Thyroid gland (tissue), 4 donors: ENCODE data around the gene CMTR1. TPM values are rescaled to one million over a fixed set of nuclear protein-coding genes. Genes with fewer than 3 reads are reported as not detected.
A peak's percentile ranks its signal among the peaks of the same experiment; 100 is the strongest.

Source experiments
- DNase-seq, 2 donors: peaks; one replicate each; pipeline ENCODE4 v3.0.0-alpha.2; 2019
- H3K27ac ChIP-seq, 3 donors: fragments of 200-600 bp; sonication (generic); 1 replicate in 2 of 3; 2 replicates in 1 of 3; pipeline ENCODE4 v1.5.1; 2016 to 2019; ENCODE audit warnings: mild to moderate bottlenecking in 1 of 3, moderate library complexity in 1 of 3
- H3K27me3 ChIP-seq: fragments of 200-600 bp; sonication (generic); one replicate; pipeline ENCODE4 v1.5.1; 2019
- H3K36me3 ChIP-seq, 2 donors: fragments of 200-600 bp; sonication (generic); one replicate each; pipeline ENCODE4 v1.5.1; 2016 to 2019
- H3K4me1 ChIP-seq, 2 donors: fragments of 200-600 bp; sonication (generic); one replicate each; pipeline ENCODE4 v1.5.1; 2017 to 2019
- H3K4me3 ChIP-seq, 3 donors: fragments of 200-600 bp; sonication (generic); replicated peaks in 1 of 3; 1 replicate in 2 of 3; 2 replicates in 1 of 3; pipeline ENCODE4 v1.5.1; 2016; ENCODE audit warnings: mild to moderate bottlenecking in 1 of 3
- H3K9me3 ChIP-seq: fragments of 200-600 bp; sonication (generic); one replicate; pipeline ENCODE4 v1.5.1; 2017
- CTCF ChIP-seq, 6 experiments: fragments of 200-600 bp in 3 of 6; fragments of 450-650 bp in 3 of 6; sonication (generic) in 3 of 6; IDR thresholded peaks; one replicate each; pipeline ENCODE4 v1.5.1; 2016 to 2019; ENCODE audit warnings: antibody characterized with exemption in 6 of 6, mild to moderate bottlenecking in 2 of 6, inconsistent platforms in 1 of 6, moderate library complexity in 1 of 6
- POLR2A ChIP-seq, 2 donors: fragments of 450-650 bp; IDR thresholded peaks; one replicate each; pipeline ENCODE4 v1.6.1; 2017; ENCODE audit warnings: antibody characterized with exemption in 2 of 2, mild to moderate bottlenecking in 2 of 2, moderate library complexity in 1 of 2
- WGBS, 2 donors: methylation state at CpG; one replicate each; pipeline ENCODE4 v1.1.5; 2017; 5-methylcytosine and 5-hydroxymethylcytosine counted together
- intact Hi-C: fragments of 100-400 bp; cut with DNase I; formaldehyde crosslinking; loops from one replicate; pipeline ENCODE4 v1.15.1; 2023
- total RNA-seq, 4 donors: library from RNA; depleted of rRNA; stranded (reverse); fragments of >200 nt; gene quantifications; one replicate each; pipeline ENCODE4 v1.2.3, GENCODE V29; 2016

Gene CMTR1
- total RNA-seq: 10 to 100 TPM; 29.3 to 41.5 (median 33.1) TPM

GRCh38 chr6:37432916-37433656 lies at the start of gene CMTR1:
CMTR1 (plus strand) TSS chr6:37433221; CDS start chr6:37435630, 2,409 bp downstream.
- WGBS, 2 donors: 0 to 1% methylated on average over 23 to 30 of the region's 61 CpGs
- Histone ChIP-seq H3K4me3 (peak within 1 kb of the TSS; percentile 10 to 93 (median 41)), H3K36me3 (peaks cover 5 to 15% of the 10 kb centered on the region in 2 donors), H3K4me1 (peaks cover 4 to 15% of the 10 kb centered on the region in 2 donors), H3K27me3 (no peaks in the 10 kb centered on the region), H3K27ac (peak within 1 kb of the TSS; percentile 78 to 85 (median 80)), H3K9me3 (no peaks in the 10 kb centered on the region)
- TF ChIP-seq CTCF (IDR thresholded peaks at IDR 0.05): peak in 1 of 6 experiments; percentile 36
- peak in 1 of 2 donors; percentile 67 for TF ChIP-seq POLR2A (IDR thresholded peaks at IDR 0.05)
- peak; percentile 93 to 95 for DNase-seq
- intact Hi-C loops: no loop called here

- intact Hi-C loops: no loop called here
- no peak for DNase-seq
- H3K36me3 ChIP-seq: peaks cover 7 to 11% of the 10 kb centered on the region in 2 donors
- H3K27ac ChIP-seq: no peak overlapping the region
- no peak overlapping the region for H3K4me3 ChIP-seq
- H3K9me3 ChIP-seq: no peaks in the 10 kb centered on the region
- no peak for TF ChIP-seq CTCF (IDR thresholded peaks at IDR 0.05)
- H3K27me3 ChIP-seq: no peaks in the 10 kb centered on the region
- no peaks in the 10 kb centered on the region for H3K4me1 ChIP-seq
These were observed 44.4 kb upstream of the CMTR1 start for GRCh38 chr6:37388578-37388977.

GRCh38 chr6:37389857-37390256 lies 43.2 kb upstream of the CMTR1 start:
- H3K36me3 ChIP-seq: peaks cover 7 to 11% of the 10 kb centered on the region in 2 donors
- H3K27ac ChIP-seq: no peak overlapping the region
- TF ChIP-seq POLR2A (IDR thresholded peaks at IDR 0.05): no peak
- no peak for TF ChIP-seq CTCF (IDR thresholded peaks at IDR 0.05)
- no peak for DNase-seq
- intact Hi-C loops: no loop called here
- H3K27me3 ChIP-seq: no peaks in the 10 kb centered on the region
- H3K9me3 ChIP-seq: no peaks in the 10 kb centered on the region
- 100% methylated on average over 3 of the region's 3 CpGs for WGBS, 2 donors
- H3K4me1 ChIP-seq: no peaks in the 10 kb centered on the region
- H3K4me3 ChIP-seq: no peak overlapping the region

GRCh38 chr6:37391120-37391519 lies 41.9 kb upstream of the CMTR1 start:
- Histone ChIP-seq H3K9me3 (no peaks in the 10 kb centered on the region), H3K27ac (no peak overlapping the region), H3K27me3 (no peaks in the 10 kb centered on the region), H3K4me1 (no peaks in the 10 kb centered on the region), H3K4me3 (no peak overlapping the region), H3K36me3 (peaks cover 7 to 11% of the 10 kb centered on the region in 2 donors)
- WGBS, 2 donors: 65 to 72% methylated on average over 2 of the region's 2 CpGs
- no peak for DNase-seq
- intact Hi-C loops: no loop called here
- TF ChIP-seq POLR2A (IDR thresholded peaks at IDR 0.05) (no peak), CTCF (IDR thresholded peaks at IDR 0.05) (no peak)

- Histone ChIP-seq H3K36me3 (peaks cover 7 to 11% of the 10 kb centered on the region in 2 donors), H3K9me3 (no peaks in the 10 kb centered on the region), H3K27me3 (no peaks in the 10 kb centered on the region), H3K4me3 (no peak overlapping the region), H3K27ac (no peak overlapping the region), H3K4me1 (no peaks in the 10 kb centered on the region)
- WGBS, 2 donors: 95 to 100% methylated on average over 1 of the region's 1 CpG
- DNase-seq: no peak
- intact Hi-C loops: no loop called here
- TF ChIP-seq CTCF (IDR thresholded peaks at IDR 0.05): no peak
- TF ChIP-seq POLR2A (IDR thresholded peaks at IDR 0.05): no peak
These were observed 40.2 kb upstream of the CMTR1 start for GRCh38 chr6:37392821-37393220.
